WTC11 (cell line): ENCODE data around the gene IGFL4. TPM values are rescaled to one million over a fixed set of nuclear protein-coding genes. Genes with fewer than 3 reads are reported as not detected.

Experiments
- ATAC-seq: fragments of 200-7000 bp; cut with Tn5 transposase; 2 replicates; pipeline ENCODE4 v1.10.0; 2021; ENCODE audit warnings: mild to moderate bottlenecking, moderate library complexity
- CTCF ChIA-PET: fragments of 300-600 bp; sonication (Branson Sonifier 250); formaldehyde crosslinking; loops from one replicate; lab custom pipeline; 2021; ENCODE audit warnings: antibody characterized with exemption; lab: Charles Lee
- POLR2A ChIA-PET: fragments of 350-600 bp; sonication (Branson Sonifier 250); formaldehyde crosslinking; loops from one replicate; lab custom pipeline; 2021; ENCODE audit warnings: antibody characterized with exemption; lab: Charles Lee
- DNase-seq: peaks from one replicate; pipeline ENCODE4 v3.0.0; 2021; ENCODE audit warnings: low spot score
- H3K27ac Mint-ChIP-seq: 2 replicates; pipeline ENCODE4 v1.8.0; 2021; ENCODE audit warnings: mixed read lengths
- H3K27me3 Mint-ChIP-seq: 2 replicates; pipeline ENCODE4 v1.8.0; 2021; ENCODE audit warnings: low read depth, mild to moderate bottlenecking, moderate library complexity, mixed read lengths
- H3K36me3 Mint-ChIP-seq: 2 replicates; pipeline ENCODE4 v1.8.0; 2021; ENCODE audit warnings: mixed read lengths
- H3K4me1 Mint-ChIP-seq: 2 replicates; pipeline ENCODE4 v1.8.0; 2022; ENCODE audit warnings: mixed read lengths
- H3K4me3 Mint-ChIP-seq: 2 replicates; pipeline ENCODE4 v1.8.0; 2021; ENCODE audit warnings: mild to moderate bottlenecking, moderate library complexity, mixed read lengths
- H3K9me3 Mint-ChIP-seq: 2 replicates; pipeline ENCODE4 v1.8.0; 2021; ENCODE audit warnings: mixed read lengths
- ATF2 ChIP-seq: sonication (generic); formaldehyde crosslinking; IDR thresholded peaks from 2 replicates; pipeline ENCODE4 v1.8.1; 2022; ENCODE audit warnings: low read depth, missing genetic modification reagents, borderline replicate concordance
- CDX4 ChIP-seq: fragments of 250-450 bp; sonication (Bioruptor Pico); IDR thresholded peaks from 2 replicates; pipeline ENCODE4 v1.9.0; 2021; ENCODE audit warnings: moderate library complexity, mild to moderate bottlenecking, inconsistent platforms, borderline replicate concordance
- CREB1 ChIP-seq: sonication (generic); formaldehyde crosslinking; IDR thresholded peaks from 2 replicates; pipeline ENCODE4 v1.8.0; 2023; ENCODE audit warnings: mild to moderate bottlenecking, missing genetic modification reagents
- CTCF ChIP-seq: fragments of 200-600 bp; IDR thresholded peaks from 2 replicates; pipeline ENCODE4 v1.8.0; 2022; ENCODE audit warnings: antibody characterized with exemption
- ESRRA ChIP-seq: sonication (generic); formaldehyde crosslinking; IDR thresholded peaks from 2 replicates; pipeline ENCODE4 v1.8.1; 2022; ENCODE audit warnings: mild to moderate bottlenecking, missing genetic modification reagents, borderline replicate concordance
- FOXK1 ChIP-seq: sonication (generic); formaldehyde crosslinking; IDR thresholded peaks from 2 replicates; pipeline ENCODE4 v1.8.0; 2022; ENCODE audit warnings: mild to moderate bottlenecking, moderate library complexity, missing genetic modification reagents
- MYBL2 ChIP-seq: sonication (generic); formaldehyde crosslinking; IDR thresholded peaks from 2 replicates; pipeline ENCODE4 v1.8.1; 2023; ENCODE audit warnings: mild to moderate bottlenecking, moderate library complexity, missing genetic modification reagents
- NR3C1 ChIP-seq: sonication (generic); formaldehyde crosslinking; conservative IDR thresholded peaks from 2 replicates; pipeline ENCODE4 v1.8.1; 2023; ENCODE audit warnings: low read depth, mild to moderate bottlenecking, missing genetic modification reagents
- TCF7 ChIP-seq: sonication (generic); formaldehyde crosslinking; IDR thresholded peaks from 2 replicates; pipeline ENCODE4 v1.8.0; 2022; ENCODE audit warnings: mild to moderate bottlenecking, low read depth, missing genetic modification reagents, moderate library complexity
- ZBTB43 ChIP-seq: sonication (generic); formaldehyde crosslinking; IDR thresholded peaks from 2 replicates; pipeline ENCODE4 v1.8.1; 2023; ENCODE audit warnings: mild to moderate bottlenecking, missing genetic modification reagents
- ZNF263 ChIP-seq: sonication (generic); formaldehyde crosslinking; IDR thresholded peaks from 2 replicates; pipeline ENCODE4 v1.8.1; 2022; ENCODE audit warnings: low read depth, mild to moderate bottlenecking, moderate library complexity, missing genetic modification reagents
- total RNA-seq: library from RNA; stranded (reverse); gene quantifications from 3 replicates; pipeline ENCODE4 v1.2.3, GENCODE V29; 2021
- TF ChIP-seq, protein P1 (sequence below): sonication (generic); formaldehyde crosslinking; IDR thresholded peaks from 2 replicates; pipeline ENCODE4 v1.8.1; 2023; ENCODE audit warnings: mild to moderate bottlenecking, missing genetic modification reagents
- TF ChIP-seq, protein P2 (sequence below): sonication (generic); formaldehyde crosslinking; IDR thresholded peaks from 2 replicates; pipeline ENCODE4 v1.8.1; 2022; ENCODE audit warnings: missing genetic modification reagents, borderline replicate concordance
- TF ChIP-seq, protein P3 (sequence below): sonication (generic); formaldehyde crosslinking; IDR thresholded peaks from 2 replicates; pipeline ENCODE4 v1.8.0; 2023; ENCODE audit warnings: missing genetic modification reagents, mild to moderate bottlenecking, borderline replicate concordance

Gene IGFL4
- total RNA-seq, 1 experiment from 2014 or later = 0.20 TPM

- TF ChIP-seq, protein P1, sequence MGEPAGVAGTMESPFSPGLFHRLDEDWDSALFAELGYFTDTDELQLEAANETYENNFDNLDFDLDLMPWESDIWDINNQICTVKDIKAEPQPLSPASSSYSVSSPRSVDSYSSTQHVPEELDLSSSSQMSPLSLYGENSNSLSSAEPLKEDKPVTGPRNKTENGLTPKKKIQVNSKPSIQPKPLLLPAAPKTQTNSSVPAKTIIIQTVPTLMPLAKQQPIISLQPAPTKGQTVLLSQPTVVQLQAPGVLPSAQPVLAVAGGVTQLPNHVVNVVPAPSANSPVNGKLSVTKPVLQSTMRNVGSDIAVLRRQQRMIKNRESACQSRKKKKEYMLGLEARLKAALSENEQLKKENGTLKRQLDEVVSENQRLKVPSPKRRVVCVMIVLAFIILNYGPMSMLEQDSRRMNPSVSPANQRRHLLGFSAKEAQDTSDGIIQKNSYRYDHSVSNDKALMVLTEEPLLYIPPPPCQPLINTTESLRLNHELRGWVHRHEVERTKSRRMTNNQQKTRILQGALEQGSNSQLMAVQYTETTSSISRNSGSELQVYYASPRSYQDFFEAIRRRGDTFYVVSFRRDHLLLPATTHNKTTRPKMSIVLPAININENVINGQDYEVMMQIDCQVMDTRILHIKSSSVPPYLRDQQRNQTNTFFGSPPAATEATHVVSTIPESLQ = no peak
- no peak for TF ChIP-seq NR3C1 (CRISPR knock-in tag)
- TF ChIP-seq, protein P2, sequence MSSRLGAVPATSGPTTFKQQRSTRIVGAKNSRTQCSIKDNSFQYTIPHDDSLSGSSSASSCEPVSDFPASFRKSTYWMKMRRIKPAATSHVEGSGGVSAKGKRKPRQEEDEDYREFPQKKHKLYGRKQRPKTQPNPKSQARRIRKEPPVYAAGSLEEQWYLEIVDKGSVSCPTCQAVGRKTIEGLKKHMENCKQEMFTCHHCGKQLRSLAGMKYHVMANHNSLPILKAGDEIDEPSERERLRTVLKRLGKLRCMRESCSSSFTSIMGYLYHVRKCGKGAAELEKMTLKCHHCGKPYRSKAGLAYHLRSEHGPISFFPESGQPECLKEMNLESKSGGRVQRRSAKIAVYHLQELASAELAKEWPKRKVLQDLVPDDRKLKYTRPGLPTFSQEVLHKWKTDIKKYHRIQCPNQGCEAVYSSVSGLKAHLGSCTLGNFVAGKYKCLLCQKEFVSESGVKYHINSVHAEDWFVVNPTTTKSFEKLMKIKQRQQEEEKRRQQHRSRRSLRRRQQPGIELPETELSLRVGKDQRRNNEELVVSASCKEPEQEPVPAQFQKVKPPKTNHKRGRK (CRISPR knock-in tag) = no peak
- TF ChIP-seq, all 79 proteins: peak for 0
Measured at GRCh38 chr19:46014534-46014933, 26.3 kb downstream of the IGFL4 start (continued).

DNA sequence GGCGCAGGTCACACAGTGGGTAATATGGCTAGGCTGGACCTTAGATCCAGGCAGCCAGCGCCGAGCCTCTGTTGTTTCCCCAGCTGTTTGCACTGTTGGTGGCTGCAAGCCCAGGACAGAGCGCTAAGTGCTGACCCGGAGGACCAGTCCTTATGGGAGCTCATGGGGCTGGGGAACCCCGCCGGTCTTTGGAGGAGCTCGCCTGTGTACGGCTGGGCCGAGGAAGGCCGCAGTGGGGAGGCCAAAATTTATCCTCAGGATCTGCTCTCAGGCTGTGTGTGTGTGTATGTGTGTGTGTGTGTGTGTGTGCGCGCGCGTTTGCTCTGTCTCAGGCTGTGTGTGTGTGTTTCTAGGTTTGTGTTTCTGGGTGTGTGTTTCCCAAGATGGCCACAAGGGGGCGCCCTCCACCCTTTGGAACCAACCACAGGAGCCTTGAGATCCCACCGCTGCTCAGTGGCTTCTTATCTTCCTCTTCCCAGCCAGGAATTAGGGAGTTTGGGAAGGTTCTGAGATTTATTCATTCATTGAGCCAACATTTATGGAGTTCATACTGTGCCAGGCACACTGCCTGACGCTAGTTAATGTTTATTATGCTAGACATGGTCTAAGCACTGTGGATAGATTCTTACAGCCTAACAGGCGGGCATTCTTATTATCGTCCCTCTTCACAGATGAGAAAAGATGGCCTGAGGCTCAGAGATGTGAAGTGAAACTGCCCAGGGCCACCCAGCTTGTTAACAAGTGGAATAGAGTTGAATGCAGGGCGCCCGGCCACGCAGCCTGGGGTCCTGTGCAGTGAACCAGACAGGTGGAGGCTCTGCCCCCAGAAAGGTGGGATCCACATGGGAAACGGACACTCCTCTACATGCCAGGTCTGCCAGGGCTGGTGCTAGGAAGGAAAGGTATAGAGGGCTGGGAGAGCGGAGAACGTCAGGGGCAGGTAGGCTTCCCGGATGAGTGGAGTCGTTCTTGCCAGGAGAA lies 31.0 kb downstream of the IGFL4 start:
- Mint-ChIP-seq H3K27ac (no peak overlapping the region), H3K27me3 (peaks cover 14% of the 10 kb centered on the region), H3K36me3 (peaks cover 21% of the 10 kb centered on the region), H3K9me3 (no peaks in the 10 kb centered on the region), H3K4me1 (peaks cover 5% of the 10 kb centered on the region), H3K4me3 (no peak overlapping the region)
- TF ChIP-seq TCF7 (CRISPR knock-in tag) (no peak), ESRRA (CRISPR knock-in tag) (no peak), ZNF263 (CRISPR knock-in tag) (no peak), CTCF (peak; percentile 97), CREB1 (CRISPR knock-in tag) (no peak), MYBL2 (CRISPR knock-in tag) (no peak), ATF2 (CRISPR knock-in tag) (no peak), ZBTB43 (0 out of 2 replicates have a peak, but pooled peaks have one; percentile 25), FOXK1 (CRISPR knock-in tag) (0 out of 2 replicates have a peak, but pooled peaks have one; percentile 34), CDX4 (CRISPR knock-in tag) (no peak)
- TF ChIP-seq, protein P3, sequence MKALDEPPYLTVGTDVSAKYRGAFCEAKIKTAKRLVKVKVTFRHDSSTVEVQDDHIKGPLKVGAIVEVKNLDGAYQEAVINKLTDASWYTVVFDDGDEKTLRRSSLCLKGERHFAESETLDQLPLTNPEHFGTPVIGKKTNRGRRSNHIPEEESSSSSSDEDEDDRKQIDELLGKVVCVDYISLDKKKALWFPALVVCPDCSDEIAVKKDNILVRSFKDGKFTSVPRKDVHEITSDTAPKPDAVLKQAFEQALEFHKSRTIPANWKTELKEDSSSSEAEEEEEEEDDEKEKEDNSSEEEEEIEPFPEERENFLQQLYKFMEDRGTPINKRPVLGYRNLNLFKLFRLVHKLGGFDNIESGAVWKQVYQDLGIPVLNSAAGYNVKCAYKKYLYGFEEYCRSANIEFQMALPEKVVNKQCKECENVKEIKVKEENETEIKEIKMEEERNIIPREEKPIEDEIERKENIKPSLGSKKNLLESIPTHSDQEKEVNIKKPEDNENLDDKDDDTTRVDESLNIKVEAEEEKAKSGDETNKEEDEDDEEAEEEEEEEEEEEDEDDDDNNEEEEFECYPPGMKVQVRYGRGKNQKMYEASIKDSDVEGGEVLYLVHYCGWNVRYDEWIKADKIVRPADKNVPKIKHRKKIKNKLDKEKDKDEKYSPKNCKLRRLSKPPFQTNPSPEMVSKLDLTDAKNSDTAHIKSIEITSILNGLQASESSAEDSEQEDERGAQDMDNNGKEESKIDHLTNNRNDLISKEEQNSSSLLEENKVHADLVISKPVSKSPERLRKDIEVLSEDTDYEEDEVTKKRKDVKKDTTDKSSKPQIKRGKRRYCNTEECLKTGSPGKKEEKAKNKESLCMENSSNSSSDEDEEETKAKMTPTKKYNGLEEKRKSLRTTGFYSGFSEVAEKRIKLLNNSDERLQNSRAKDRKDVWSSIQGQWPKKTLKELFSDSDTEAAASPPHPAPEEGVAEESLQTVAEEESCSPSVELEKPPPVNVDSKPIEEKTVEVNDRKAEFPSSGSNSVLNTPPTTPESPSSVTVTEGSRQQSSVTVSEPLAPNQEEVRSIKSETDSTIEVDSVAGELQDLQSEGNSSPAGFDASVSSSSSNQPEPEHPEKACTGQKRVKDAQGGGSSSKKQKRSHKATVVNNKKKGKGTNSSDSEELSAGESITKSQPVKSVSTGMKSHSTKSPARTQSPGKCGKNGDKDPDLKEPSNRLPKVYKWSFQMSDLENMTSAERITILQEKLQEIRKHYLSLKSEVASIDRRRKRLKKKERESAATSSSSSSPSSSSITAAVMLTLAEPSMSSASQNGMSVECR (CRISPR knock-in tag) = no peak
- ATAC-seq = peak; percentile 90
- peak; percentile 89 for DNase-seq
- ChIA-PET CTCF (interaction anchor here (0.6 to 1.6 kb wide), 22 partner anchors 12 to 211 kb away, joined by 3 to 15 read pairs (median 3); partner anchors contain the start of genes CCDC61 and MYPOP), POLR2A (no interaction called here)
